Gastroesophageal sphincter (tissue), 3 donors: ENCODE data around the gene SLIT3.

Source experiments
- CTCF ChIP-seq, 4 experiments: fragments of 200-600 bp in 2 of 4; fragments of 450-650 bp in 2 of 4; sonication (generic) in 1 of 4; IDR thresholded peaks; one replicate each; pipeline ENCODE4 v1.5.1; 2017 to 2019; ENCODE audit warnings: antibody characterized with exemption in 4 of 4, mild to moderate bottlenecking in 2 of 4, moderate library complexity in 2 of 4
- POLR2A ChIP-seq, 2 donors: fragments of 450-650 bp; IDR thresholded peaks; one replicate each; pipeline ENCODE4 v1.6.1; 2017; ENCODE audit warnings: antibody characterized with exemption in 2 of 2, mild to moderate bottlenecking in 2 of 2, moderate library complexity in 1 of 2
- POLR2AphosphoS5 ChIP-seq: sonication (generic); formaldehyde crosslinking; IDR thresholded peaks from one replicate; pipeline ENCODE4 v1.6.1; 2017; ENCODE audit warnings: antibody characterized with exemption

GRCh38 chr5:169100735-169101075, 200.2 kb downstream of the SLIT3 start:
- no peak for TF ChIP-seq CTCF (IDR thresholded peaks at IDR 0.05)
- no peak for TF ChIP-seq POLR2A (IDR thresholded peaks at IDR 0.05)
- TF ChIP-seq POLR2AphosphoS5: no peak
